Fibroblast of villous mesenchyme (primary cell): ENCODE measurements around the gene DPP10. TPM values are rescaled to one million over a fixed set of nuclear protein-coding genes. Genes with fewer than 3 reads are reported as not detected.

Experiments
- DNase-seq: peaks from one replicate; pipeline ENCODE4 v3.0.0-alpha.2; 2010; ENCODE audit warnings: low read depth
- H3K4me3 ChIP-seq: 2 replicates; pipeline ENCODE4 v1.5.1; 2011; ENCODE audit warnings: low read depth, mild to moderate bottlenecking, low read length
- total RNA-seq: library from RNA; depleted of rRNA; stranded (reverse); fragments of >200 nt; gene quantifications from 2 replicates; pipeline ENCODE4 v1.2.3, GENCODE V29; 2012
- TF ChIP-seq, protein P1 (sequence below): IDR thresholded peaks from 2 replicates; pipeline ENCODE4 v1.5.1; 2012; ENCODE audit warnings: low read depth, mild to moderate bottlenecking, low read length; ENCODE audit not compliant: insufficient read depth

The DPP10 gene
- total RNA-seq, 1 donor: under 0.01 TPM

DNA sequence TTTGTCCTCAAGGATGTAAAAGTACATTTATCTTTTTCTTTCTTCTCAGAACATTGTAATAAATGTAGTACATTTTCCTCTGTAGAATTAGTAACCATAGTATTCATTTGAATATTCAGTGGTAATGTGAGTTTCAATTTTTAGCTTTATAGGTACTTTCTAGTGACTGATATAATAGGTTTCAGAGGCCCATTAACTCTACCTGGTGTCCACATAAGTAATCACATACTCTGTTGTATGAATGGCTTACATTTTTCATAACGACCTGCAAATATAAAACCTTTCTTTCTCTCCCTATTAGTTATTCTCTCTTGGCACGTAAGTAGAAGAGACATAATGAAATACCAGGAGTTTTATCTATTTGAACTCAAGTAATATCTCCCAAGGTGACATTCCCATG is 1017.6 kb downstream of the DPP10 start:
- no peak for DNase-seq
- no peak overlapping the region for H3K4me3 ChIP-seq
- TF ChIP-seq, protein P1, sequence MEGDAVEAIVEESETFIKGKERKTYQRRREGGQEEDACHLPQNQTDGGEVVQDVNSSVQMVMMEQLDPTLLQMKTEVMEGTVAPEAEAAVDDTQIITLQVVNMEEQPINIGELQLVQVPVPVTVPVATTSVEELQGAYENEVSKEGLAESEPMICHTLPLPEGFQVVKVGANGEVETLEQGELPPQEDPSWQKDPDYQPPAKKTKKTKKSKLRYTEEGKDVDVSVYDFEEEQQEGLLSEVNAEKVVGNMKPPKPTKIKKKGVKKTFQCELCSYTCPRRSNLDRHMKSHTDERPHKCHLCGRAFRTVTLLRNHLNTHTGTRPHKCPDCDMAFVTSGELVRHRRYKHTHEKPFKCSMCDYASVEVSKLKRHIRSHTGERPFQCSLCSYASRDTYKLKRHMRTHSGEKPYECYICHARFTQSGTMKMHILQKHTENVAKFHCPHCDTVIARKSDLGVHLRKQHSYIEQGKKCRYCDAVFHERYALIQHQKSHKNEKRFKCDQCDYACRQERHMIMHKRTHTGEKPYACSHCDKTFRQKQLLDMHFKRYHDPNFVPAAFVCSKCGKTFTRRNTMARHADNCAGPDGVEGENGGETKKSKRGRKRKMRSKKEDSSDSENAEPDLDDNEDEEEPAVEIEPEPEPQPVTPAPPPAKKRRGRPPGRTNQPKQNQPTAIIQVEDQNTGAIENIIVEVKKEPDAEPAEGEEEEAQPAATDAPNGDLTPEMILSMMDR: no peak

- no peak for DNase-seq
- TF ChIP-seq, protein P1: no peak
- H3K4me3 ChIP-seq: no peak overlapping the region
These were observed 1038.3 kb downstream of the DPP10 start for GRCh38 chr2:115480741-115481140.

DNA sequence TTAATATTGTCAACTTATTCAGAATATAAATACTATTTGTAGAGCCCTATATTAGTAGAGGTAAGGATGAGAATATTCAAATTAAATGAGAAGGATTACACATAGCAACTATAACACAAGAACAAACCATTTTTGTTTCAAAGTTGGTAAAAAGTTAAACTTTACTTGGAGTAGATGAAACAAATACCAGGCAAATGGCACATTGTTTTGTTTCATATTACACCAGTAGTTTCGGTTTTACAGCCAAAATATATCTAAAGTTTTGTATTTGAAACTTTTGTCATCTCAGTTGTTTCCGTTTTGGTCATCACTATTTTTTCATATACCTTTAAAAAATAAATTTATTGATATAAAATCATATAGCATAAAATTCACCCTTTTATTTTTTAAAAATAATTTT is 1039.4 kb downstream of the DPP10 start:
- H3K4me3 ChIP-seq: no peak overlapping the region
- TF ChIP-seq, protein P1: no peak
- no peak for DNase-seq

GRCh38 chr2:115483666-115484065 is 1041.2 kb downstream of the DPP10 start:
- no peak overlapping the region for H3K4me3 ChIP-seq
- DNase-seq: no peak
- TF ChIP-seq, protein P1: no peak

DNA sequence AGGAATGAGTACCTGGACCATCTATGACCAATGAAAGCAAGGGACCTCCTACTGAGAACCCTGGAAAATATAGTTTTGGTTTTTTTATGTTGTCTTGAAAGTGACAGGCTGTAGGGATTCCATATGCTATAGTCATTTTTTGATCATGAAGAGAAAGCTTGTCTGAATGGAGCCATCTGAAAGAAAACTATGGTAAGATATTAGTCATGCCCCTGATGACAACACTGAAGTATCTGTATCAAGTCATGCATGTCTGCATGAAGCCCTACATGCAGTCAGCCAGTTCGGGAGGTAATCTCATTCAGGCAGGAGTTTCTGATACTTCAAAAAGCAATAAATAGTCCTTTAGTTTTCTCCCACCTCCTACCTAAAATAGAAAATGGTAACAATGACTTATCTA is 1042.0 kb downstream of the DPP10 start:
- DNase-seq: no peak
- TF ChIP-seq, protein P1: no peak
- no peak overlapping the region for H3K4me3 ChIP-seq

GRCh38 chr2:115484983-115485382 is 1042.5 kb downstream of the DPP10 start:
- TF ChIP-seq, protein P1: no peak
- DNase-seq: no peak
- no peak overlapping the region for H3K4me3 ChIP-seq

- TF ChIP-seq, protein P1: no peak
- no peak for DNase-seq
These were observed 1048.8 kb downstream of the DPP10 start for GRCh38 chr2:115491186-115491793.

More at GRCh38 chr2:115491186-115491793, 1048.8 kb downstream of the DPP10 start:
- H3K4me3 ChIP-seq: no peak overlapping the region
